HG03039 (cell line): ENCODE measurements around the gene SIGLEC9.
"Not testable (repeated sequence)": the region's sequence is repeated elsewhere in the genome, so short reads cannot be mapped to it uniquely, and the experiment has no call there.

Source experiments
- ATAC-seq: cut with Tn5 transposase; IDR thresholded peaks from one replicate; pipeline ENCODE4 v1.9.1; 2021; ENCODE audit warnings: mild to moderate bottlenecking, moderate library complexity; ENCODE audit not compliant: unreplicated experiment

Gene SIGLEC9

GRCh38 chr19:51142809-51143475 lies 18.2 kb downstream of the SIGLEC9 start:
- not testable (repeated sequence) for ATAC-seq

GRCh38 chr19:51143486-51143885 lies 18.8 kb downstream of the SIGLEC9 start:
- ATAC-seq, result no peak

GRCh38 chr19:51144482-51145045 lies 19.9 kb downstream of the SIGLEC9 start:
- no peak for ATAC-seq

DNA sequence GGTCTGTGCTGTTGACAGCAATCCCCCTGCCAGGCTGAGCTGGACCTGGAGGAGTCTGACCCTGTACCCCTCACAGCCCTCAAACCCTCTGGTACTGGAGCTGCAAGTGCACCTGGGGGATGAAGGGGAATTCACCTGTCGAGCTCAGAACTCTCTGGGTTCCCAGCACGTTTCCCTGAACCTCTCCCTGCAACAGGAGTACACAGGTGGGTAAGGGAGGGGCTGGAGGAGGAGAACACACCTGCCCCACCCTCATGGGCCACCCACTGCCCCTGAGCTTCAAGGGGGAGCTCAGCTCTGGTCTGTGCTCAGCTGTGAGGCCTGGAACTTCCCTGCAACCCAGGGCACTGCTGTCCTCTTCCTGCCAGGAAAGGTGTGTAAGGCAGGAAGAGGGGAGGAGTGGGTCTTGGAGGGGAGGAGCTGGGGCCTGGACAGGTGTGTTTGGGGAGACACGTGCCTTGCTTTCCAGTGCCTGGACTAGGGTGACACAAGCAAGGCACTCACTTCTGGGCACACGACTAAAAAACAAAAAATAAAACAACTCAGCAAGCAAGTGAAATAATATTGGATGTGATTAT lies 21.3 kb downstream of the SIGLEC9 start:
- ATAC-seq, result no peak

- ATAC-seq, result no peak
Observed at GRCh38 chr19:51146751-51147150, 22.0 kb downstream of the SIGLEC9 start.

GRCh38 chr19:51147663-51148062 lies 23.0 kb downstream of the SIGLEC9 start:
- ATAC-seq, result no peak

DNA sequence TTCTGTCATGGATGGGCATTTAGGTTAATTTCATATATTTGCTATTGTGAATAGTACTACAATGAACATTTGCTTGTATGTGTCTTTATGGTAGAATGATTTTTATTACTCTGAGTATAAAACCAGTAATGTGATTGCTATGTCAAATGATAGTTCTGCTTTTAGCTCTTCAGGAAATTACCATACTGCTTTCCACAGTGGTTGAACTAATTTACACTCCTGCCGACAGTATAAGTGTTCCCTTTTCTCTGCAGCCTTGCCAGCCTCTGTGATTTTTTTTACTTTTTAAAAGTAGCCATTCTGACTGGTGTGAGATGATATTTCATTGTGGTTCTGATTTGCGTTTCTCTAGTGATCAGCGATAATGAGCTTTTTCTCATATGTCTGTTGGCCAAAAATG lies 23.9 kb downstream of the SIGLEC9 start:
- ATAC-seq, result no peak

DNA sequence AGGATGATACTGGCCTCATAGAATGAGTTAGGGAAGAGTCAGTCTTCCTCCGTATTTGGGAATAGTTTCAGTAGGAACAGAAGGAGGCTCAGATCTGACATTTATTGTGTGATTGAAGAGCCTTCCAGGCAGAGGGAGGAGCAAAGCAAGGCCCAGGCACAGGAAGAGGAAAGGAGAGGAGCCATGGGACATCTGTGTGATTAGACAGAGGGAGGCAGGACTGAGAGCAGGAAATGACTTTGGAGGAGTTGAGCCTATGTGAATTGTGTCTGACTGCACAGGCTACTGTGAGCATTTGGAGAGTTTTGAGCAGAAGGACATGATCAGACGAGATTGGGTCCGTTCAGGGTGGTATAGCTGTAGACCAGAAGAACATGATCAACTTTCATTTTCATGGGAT lies 25.9 kb downstream of the SIGLEC9 start:
- no peak for ATAC-seq

DNA sequence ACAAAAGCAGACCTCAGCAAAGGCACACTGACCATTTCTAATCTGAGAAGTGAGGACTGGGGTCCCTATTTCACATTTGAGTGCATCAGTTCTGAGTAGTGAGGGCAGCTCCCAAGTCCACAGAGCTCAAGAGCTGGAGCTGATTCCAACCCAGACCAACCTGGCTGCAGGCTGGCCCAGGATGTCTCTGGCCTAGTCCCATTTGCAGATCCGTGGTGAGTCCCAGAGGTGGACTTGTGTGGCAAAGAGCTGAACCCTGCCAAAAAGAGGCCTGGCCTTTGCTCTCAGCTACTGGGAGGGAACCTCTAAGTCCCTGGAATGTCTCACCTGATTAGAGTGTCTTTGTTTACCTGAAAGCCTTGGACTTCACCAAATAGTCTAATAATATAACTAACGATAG lies 32.0 kb downstream of the SIGLEC9 start:
- no peak for ATAC-seq

- no peak for ATAC-seq
Observed at GRCh38 chr19:51157265-51157664, 32.6 kb downstream of the SIGLEC9 start.

- no peak for ATAC-seq
Observed at GRCh38 chr19:51158474-51159129, 33.9 kb downstream of the SIGLEC9 start.

- no peak for ATAC-seq
Observed at GRCh38 chr19:51159656-51160055, 35.0 kb downstream of the SIGLEC9 start.

DNA sequence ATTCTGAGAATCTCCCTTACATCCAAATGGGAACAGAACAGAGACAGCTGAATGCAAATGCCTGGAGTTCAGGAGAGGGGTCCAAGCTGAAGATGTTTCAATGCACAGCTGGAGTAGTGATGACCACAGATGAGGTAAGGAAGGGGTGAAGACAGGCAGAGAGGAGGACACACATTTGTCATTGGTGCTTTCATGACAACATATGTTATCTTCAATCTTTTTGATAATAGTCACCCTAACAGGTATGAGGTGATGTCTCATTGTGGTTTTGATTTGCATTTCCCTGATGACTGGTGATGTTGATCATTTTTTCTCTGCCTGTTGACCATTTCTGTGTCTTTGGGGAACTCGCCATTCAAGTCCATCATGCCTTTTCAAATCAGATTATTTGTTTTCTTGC lies 36.6 kb downstream of the SIGLEC9 start:
- no peak for ATAC-seq

- ATAC-seq, result no peak
Observed at GRCh38 chr19:51161867-51162496, 37.3 kb downstream of the SIGLEC9 start.

DNA sequence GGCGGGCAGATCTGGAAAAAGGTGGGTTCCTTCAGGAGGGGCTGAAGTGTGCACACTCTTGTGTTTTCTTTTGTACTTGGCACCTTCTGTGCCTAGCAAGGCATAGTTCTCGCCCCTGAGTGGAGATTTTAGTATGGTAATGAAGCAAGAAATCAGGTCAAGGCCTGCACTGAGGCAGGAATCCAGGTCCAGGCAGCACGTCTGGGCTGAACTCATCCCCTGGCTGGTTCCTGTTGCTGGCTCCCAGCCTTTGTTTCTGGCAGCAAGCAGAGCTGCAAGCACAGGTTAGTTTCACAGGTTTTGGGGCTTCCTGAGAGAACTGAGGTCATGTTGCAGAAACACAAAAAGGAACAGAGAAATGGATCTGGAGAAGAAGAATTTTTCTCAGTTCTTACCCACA lies 38.6 kb downstream of the SIGLEC9 start:
- no peak for ATAC-seq

DNA sequence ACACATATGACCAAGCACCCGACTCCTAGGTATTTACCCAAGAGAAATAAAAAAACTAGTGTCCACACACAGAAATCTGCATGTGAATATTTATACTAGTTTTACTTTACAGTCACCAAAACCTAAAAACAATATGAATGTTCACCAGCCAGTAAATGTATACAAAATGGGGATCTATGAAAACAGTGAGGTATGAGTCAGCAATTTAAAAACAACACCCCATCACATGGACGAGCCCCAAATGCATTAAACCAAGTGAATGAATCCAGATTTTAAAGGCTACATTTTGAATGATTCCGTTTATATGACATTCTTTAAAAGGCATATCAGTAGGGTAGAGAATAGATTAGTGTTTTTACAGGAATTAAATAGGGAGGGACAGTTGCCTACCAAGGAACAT lies 39.5 kb downstream of the SIGLEC9 start:
- ATAC-seq, result no peak

- no peak for ATAC-seq
Observed at GRCh38 chr19:51166846-51167490, 42.3 kb downstream of the SIGLEC9 start.

DNA sequence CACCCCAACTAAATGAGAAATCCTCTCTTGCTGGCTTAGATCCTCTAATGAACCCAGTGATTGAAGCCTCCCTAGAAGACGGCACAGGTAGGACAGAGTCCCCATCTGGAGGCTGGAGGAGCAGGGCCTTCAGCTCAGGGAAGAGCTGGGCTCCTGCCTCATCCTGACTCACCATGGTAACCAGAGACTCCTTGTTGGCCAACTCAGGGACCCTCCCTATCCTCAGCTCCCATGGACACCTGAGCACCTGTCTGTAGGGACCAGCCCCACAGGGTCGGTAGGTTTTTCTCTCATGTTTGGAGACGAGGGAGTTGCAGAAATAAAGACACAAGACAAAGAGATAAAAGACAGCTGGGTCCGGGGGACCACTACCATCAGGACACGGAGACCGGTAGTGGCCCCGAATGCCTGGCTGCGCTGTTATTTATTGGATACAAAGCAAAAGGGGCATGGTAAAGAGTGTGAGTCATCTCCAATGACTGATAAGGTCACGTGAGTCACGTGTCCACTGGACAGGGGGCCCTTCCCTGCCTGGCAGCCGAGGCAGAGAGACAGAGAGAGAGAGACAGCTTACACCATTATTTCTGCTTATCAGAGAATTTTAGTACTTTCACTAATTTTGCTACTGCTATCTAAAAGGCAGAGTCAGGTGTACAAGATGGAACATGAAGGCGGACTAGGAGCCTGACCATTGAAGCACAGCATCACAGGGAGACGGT lies 44.0 kb downstream of the SIGLEC9 start:
- no peak for ATAC-seq

DNA sequence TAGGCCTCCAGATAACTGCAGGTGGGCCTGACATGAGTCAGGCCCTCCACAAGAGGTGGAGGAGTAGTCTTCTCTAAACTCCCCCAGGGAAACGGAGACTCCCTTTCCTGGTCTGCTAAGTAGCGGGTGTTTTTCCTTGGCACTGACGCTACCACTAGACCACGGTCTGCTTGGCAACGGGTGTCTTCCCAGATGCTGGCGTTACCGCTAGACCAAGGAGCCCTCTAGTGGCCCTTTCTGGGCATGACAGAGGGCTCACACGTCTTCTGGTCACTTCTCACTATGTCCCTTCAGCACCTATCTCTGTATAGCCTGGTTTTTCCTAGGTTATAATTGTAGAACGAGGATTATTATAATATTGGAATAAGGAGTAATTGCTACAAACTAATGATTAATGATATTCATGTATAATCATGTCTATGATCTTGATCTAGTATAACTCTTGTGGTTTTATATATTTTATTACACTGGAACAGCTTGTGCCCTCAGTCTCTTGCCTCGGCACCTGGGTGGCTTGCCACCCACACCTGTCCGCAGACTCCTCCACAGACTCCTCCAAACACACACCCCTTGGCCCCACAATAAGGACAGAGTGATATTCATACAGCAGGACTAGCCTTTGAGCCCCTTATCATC lies 44.7 kb downstream of the SIGLEC9 start:
- ATAC-seq, result not testable (repeated sequence)

GRCh38 chr19:51172223-51172622 lies 47.5 kb downstream of the SIGLEC9 start:
- ATAC-seq, result no peak
